Body of pancreas (tissue), 4 donors: Measurements from ENCODE around the gene ULK1.

Source experiments
- CTCF ChIP-seq, 7 experiments: fragments of 450-650 bp in 4 of 7; fragments of 200-600 bp in 3 of 7; sonication (generic) in 3 of 7; IDR thresholded peaks; one replicate each; pipeline ENCODE4 v1.5.1; 2016 to 2019; ENCODE audit warnings: antibody characterized with exemption in 7 of 7
- POLR2A ChIP-seq, 3 donors: fragments of 450-650 bp; IDR thresholded peaks; one replicate each; pipeline ENCODE4 v1.6.1; 2016; ENCODE audit warnings: antibody characterized with exemption in 3 of 3, mild to moderate bottlenecking in 2 of 3

DNA sequence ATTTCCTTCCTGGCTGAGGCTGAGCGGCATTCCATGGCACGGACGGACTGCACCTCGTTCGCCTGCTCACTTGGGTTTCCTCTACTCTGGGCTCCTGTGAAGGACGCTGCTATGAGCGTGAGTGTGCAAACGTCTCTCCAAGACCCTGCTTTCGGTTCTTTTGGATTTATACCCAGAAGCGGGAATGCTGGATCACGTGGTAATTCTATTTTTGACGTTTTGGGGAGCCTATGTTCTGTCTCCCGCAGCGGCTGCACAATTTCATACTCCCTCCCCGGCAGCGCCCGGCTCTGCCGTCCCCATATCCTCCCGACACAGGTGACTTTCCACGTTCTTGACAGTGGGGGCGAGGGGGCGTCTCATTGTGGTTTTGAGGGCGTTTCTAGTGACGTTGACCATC is 45.7 kb upstream of the ULK1 start:
- TF ChIP-seq CTCF (IDR thresholded peaks at IDR 0.05) = no peak
- TF ChIP-seq POLR2A (IDR thresholded peaks at IDR 0.05) = no peak
